ENCODE measurements around the gene RIPOR1.
"Not testable (repeated sequence)": the region's sequence is repeated elsewhere in the genome, so short reads cannot be mapped to it uniquely, and the experiment has no call there.

RIPOR1 gene

DNA sequence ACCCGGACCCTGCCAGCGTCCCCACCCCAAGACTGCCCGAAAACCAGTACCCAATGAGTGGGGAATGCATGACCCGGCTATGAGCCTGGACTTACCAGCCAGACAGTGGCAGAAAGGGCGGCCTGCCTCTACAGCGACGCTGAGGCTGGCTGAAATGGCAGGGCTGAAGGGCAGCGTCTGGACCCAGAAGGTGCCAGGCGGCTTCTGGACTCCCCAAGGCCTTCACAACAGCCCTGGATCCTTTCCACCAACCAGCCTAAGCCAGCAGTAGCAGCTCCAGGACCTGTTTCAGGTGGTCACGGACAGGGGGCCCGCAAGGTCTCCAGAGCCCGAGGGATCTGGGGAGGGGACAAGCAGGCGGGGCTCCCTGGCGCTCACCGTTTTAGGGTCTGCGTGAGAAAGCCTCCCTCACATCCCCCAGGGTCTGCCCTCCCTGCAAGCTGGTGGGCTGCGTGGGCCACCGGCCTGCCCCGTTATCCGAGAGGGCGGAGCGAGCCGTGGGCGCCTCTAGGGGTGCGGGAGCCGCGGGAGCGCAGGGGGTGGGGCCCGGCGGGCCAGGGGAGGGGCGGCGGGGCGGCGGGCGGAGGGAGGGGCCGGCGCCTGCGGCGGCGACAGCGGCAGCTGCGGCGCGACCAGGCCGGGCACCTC lies at the start of gene RIPOR1:
RIPOR1 (plus strand) TSS at position 608 of the 648 bp plus-strand sequence. CDS start 9,618 bp downstream, outside the sequence.
- no peak for FAIRE-seq

GRCh38 chr16:67480833-67481560 lies 47.6 kb upstream of the RIPOR1 start, which contains the start of gene ATP6V0D1:
Gene ATP6V0D1 (minus strand): TSS chr16:67481157. CDS start chr16:67481086, 71 bp downstream.
- no peak for FAIRE-seq

GRCh38 chr16:67481561-67482232 lies 46.9 kb upstream of the RIPOR1 start:
- FAIRE-seq, result no peak

GRCh38 chr16:67482233-67482924 lies 46.2 kb upstream of the RIPOR1 start:
- FAIRE-seq, result no peak

GRCh38 chr16:67483150-67483549 lies 45.5 kb upstream of the RIPOR1 start, which contains the start of gene AGRP:
Gene AGRP (minus strand): TSS chr16:67483547. CDS start chr16:67483398, 149 bp downstream.
- FAIRE-seq, result no peak

GRCh38 chr16:67483731-67484525 lies 44.7 kb upstream of the RIPOR1 start:
- FAIRE-seq, result no peak

DNA sequence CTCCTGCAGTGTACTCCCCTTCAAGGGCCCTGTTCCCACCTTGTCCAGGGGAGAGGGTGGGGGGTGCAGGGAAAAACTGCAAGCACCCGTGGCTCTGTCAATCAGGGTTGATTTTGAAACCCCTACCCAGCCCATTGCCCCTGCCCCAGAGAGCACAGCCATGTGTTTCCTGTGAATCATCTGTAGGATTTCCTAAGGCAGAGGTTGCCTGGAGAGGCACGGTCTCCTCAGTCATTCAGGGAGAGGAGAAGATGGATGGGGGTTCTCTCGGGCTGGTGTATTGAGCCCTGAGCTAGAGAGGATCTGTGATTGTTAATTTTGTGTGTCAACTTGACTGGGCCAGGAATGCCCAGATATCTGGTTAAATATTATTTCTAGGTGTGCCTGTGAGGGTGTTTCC lies 41.8 kb upstream of the RIPOR1 start:
- no peak for FAIRE-seq

- not testable (repeated sequence) for FAIRE-seq
Measured at GRCh38 chr16:67487561-67487960, 41.1 kb upstream of the RIPOR1 start.

GRCh38 chr16:67489401-67490083 lies 39.1 kb upstream of the RIPOR1 start:
- FAIRE-seq, result no peak

DNA sequence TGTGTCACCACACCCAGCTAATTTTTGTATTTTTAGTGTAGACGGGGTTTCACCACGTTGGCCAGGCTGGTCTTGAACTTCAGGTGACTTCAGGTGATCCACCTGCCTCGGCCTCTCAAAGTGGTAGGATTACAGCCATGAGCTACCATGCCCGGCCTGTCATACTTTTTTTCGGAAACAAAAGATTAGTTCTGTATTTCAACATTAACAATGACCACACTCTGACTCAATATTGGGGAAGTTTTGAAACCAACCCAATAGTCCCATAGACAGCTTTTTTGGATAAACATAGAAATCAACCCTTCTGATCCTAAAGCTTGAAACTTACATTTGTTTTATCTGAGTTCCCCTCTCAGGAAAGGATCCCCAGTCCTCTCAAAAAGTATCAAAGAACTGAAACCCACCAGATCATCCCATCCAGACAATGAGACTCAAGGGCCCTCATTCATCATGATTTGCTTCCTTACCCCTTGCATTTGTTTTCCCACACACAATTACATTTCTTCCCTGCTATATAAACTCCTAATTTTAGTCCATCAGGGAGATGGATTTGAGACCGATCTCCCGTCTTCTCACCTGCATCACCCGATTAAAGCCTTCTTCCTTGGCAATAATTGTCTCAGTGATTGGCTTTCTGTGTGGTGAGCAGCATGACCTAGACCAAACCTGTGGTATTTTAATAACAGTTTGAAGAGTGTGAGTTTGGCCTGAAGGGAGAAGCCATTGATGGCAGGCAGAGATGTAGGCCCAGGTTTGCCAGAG lies 38.1 kb upstream of the RIPOR1 start:
- no peak for FAIRE-seq

GRCh38 chr16:67499106-67499505 lies 29.5 kb upstream of the RIPOR1 start:
- FAIRE-seq, result no peak

GRCh38 chr16:67504031-67505021 lies 24.3 kb upstream of the RIPOR1 start:
- FAIRE-seq, result no peak

DNA sequence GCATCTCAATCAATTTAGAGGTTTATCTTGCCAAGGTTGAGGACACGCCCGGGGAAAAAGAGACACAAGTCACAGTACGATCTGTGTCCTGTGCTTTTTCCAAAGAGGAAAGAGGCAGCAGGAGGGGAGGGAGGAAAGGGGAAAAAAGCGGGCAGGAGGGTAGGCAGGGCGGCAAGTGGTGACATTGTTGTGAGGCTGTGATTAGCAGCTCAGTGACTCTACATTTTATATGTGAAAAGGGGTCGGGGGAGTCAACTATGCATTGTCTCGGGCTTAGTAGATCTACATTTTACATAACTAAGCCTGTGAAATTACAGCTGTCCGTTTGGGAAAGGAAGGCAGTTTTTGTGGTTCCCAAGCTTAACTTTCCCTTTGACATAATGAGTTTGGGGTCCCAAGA lies 22.2 kb upstream of the RIPOR1 start:
- FAIRE-seq, result no peak

DNA sequence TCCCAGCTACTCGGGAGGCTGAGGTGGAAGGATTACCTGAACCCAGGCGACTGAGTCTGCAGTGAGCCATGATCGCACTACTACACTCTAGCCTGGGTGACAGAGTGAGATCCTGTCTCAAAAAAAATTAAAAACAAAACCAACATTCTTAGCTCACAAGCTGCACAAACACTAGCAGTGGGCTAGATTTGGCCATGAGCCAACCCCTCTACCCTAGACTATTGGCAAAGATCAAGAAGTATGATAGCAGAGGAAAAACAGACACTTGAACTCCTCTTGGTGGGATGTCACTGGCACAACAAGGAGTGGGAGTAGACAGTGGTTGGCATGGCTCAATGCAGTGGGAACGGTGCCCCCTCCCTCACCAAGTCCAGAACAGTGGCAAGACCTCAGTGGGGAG lies 19.6 kb upstream of the RIPOR1 start:
- FAIRE-seq, result no peak

GRCh38 chr16:67513892-67514291 lies 14.7 kb upstream of the RIPOR1 start:
- FAIRE-seq, result not testable (repeated sequence)

GRCh38 chr16:67514382-67514828 lies 14.2 kb upstream of the RIPOR1 start:
- no peak for FAIRE-seq

GRCh38 chr16:67516296-67517154 lies 12.1 kb upstream of the RIPOR1 start:
- FAIRE-seq, result no peak

GRCh38 chr16:67517155-67517445 lies 11.5 kb upstream of the RIPOR1 start:
- FAIRE-seq, result no peak

Data from islet of Langerhans (tissue), 1 donor.